ENCODE data around the gene DAAM2.

Gene DAAM2

GRCh38 chr6:39790772-39791171, 1.4 kb upstream of the DAAM2 start:
- no peak for DNase-seq

DNA sequence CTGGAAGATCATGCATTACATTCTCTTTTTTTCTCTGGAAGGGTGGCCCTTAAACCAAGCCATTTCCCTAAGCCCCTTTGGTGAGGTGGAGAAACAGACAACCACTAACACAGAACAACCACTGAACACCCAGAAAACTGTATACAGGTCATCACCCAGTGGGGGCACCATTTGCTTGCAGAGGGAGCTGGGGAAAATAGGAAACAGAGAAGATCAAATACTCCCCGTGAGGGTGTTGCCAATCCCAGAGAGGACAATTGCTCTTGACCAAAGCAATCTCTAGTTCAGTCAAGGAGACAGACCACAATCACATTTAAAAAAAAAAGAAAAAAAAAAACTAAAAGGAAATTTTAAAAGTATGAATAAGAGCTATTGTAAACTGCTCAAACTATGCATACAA, 865 bp upstream of the DAAM2 start:
- no peak for DNase-seq

DNA sequence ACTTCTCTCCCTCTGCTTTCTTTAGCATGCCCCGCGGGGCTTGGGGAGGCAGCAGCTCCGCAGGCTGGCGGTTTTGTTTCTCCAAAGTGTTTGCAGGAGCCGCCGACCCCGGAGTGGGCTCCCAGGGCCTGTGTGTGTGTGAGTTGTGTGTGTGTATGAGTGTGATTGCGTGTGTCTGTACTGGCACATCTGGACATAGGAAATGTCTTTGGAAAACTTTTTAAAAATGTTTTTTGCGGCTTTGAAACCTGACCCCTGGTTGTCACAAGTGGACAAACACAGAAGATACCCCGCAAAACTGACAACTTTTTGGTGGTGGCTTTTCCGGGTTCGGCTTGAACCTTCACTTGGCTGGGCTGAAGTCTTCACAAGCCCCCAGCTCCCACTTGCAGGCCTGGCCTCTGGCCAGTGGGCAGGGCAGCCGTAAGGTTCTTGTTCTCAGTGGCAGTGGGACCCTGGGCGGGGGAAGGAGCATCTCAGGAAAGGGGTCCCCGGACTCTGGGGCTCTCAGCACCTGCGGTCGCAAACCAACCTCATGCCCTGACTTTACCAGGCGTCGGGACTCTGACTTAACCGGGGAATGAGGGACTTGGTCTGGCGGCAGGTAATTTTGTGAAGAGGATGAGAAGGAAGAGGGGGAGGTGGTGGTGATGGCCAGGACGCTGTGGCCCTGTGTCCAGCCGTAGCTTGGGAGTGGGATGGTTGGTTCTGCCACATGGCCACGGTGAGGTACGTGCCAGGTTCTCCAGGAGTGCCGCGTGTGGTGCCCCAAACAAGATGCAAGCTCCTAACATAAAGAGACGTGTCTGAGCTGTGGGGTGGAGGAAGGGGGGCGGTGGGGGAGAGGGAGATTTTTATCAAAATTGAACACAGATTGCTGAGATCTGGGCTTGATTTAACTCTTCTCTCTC, 619 bp downstream of the DAAM2 start:
- DNase-seq = no peak

DNA sequence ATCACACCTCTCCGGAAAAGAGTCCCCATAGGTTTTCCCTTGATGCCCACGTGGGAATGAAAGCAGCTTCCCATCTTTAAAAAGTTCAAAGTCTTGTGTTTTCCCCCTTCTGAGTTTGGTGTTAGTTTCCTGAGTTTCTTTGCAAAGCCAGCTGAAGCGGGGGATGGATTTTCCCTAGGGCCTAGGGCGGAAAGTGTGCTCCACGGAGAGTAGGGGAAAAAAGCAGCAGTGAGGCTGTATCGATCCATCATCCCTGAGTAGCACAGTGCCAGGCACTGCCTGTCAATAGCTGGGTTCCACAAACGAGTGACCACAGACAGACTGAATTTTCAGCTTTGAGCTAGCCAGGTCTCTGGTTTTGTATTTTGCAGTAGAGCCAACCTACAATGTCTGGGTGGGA, 1.3 kb downstream of the DAAM2 start:
- DNase-seq = no peak

DNA sequence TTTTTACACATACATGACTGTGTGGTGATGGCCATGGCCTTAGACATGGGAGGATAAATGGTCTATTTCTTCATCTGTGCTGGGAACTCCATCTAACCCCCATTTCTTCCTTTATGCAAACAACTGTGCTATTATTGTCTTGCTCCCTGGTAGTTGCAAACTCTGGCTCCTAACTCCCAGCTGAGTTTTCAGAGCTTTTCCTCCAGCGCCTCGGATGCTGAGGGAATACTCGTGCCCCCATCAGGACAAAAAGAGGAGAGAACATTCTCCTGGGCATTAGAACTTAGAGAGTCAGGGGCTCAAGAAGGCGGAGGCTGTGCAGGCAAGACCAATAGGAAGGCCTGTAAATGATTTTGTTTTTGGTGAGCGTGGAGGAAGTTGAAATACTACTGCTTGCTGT, 2.1 kb downstream of the DAAM2 start:
- DNase-seq = no peak

DNA sequence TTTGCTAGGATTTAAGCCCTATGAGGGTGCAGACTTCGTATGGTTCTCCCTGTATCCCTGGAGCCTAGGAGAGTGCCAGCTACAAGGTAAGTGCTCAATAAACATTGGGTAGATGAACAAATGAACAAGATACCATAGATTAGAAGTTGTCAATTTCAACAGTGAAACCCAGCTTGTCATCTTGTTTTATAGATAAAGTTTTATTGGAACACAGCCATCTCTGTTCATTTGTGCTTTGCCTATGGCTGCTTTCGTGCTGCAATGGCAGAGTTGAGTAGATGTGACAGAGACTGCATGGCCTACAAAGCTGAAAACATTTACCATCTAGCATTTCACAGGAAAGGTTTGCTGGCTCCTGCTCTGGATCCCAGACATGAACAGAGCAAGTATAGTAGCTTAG, 5.6 kb downstream of the DAAM2 start:
- no peak for DNase-seq

GRCh38 chr6:39800034-39801032, 8.2 kb downstream of the DAAM2 start:
- no peak for DNase-seq

GRCh38 chr6:39801456-39802251, 9.5 kb downstream of the DAAM2 start:
- DNase-seq = no peak

DNA sequence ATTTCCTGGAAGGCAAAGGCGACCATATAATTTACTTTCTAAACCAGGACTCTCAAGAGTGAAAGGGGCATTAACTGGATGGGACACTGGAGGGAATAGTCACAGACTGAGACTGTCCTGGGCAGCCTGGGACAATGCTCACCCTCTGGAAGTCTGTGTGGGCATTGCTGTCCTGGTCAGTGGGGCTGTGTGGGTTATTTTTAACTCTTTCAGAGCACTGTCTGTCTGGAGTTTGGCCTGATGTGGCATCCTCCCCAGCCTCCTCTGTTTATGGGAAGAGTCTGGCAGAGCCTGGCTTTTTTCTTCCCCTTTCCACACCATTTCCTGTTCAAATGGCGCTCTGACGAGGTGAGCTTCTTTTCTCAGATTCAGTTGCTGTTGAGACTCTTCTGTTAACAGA, 11.7 kb downstream of the DAAM2 start:
- DNase-seq = no peak

DNA sequence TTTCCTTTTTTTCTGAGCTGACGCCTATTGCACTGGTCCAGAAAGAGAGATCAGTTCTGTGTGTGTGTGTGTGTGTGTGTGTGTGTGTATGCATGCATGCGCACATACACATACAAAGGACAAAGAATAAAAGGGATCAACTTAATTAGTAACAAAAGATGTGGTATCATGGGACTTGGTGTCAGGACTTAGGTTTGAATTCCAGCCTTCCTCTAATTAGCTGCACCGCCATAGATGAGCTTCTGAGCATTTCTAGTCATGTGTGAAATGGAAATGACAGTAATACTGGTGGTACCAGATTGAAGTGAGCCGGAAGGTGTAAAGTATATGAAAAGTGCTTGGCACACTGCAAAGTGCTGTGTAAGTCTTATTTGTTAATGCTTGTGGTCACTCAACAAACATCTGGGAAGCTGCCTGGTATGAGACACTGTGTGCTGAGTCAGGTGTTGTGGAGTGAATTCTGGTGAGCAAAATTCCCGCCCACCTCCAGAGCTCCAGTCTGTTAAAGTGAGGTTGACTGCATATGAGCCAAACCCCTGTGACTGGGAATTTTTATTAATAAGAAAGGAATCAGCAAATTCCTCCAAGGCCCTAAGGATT, 12.4 kb downstream of the DAAM2 start:
- DNase-seq = no peak

GRCh38 chr6:39806278-39806677, 14.1 kb downstream of the DAAM2 start:
- DNase-seq = no peak

DNA sequence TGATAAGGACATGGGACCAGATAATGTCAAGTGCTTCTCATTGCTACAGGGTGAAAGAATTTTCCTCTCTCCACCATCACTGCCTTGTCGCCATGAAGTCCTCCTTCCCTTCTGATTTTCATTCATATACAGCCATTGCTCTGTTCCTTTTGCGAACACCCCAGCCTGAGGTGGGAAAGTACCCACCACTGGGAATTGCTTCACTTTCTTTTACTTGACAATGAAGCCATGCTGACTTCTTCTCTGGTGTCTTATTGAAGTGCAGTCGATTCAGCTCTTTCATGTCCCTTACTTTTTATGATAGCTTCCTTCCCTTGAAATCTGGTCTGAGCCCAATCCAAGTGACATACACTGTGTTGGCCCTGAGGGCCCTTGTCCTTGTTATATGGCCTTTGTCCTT, 16.2 kb downstream of the DAAM2 start:
- DNase-seq = no peak

GRCh38 chr6:39808964-39809363, 16.8 kb downstream of the DAAM2 start:
- no peak for DNase-seq

DNA sequence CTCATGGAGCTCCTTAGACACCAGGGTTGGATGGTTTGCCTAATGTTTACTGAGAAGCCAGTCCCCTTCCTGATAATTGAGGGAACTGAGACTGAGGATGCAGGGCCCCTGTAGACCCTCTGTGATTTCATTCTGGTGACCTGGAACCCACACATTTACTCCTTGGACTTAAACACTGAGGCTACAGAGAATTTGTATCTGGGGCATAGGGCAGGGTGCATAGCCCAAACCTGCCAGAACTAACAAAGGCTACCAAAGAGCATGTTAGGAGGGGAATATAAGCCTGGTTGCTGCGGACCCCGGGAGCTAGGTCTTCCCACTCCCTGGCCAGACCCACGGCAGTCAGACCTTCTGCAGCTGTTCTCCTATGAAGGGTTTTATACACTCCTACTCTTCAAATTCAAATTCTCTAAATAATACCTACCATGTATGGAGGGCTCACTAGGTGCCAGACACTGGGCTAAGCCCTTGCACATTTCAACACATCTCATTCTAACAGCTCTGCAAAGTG, 19.7 kb downstream of the DAAM2 start:
- no peak for DNase-seq

- DNase-seq = no peak
Measured at GRCh38 chr6:39812496-39812852, 20.3 kb downstream of the DAAM2 start.

GRCh38 chr6:39812853-39813533, 20.8 kb downstream of the DAAM2 start:
- DNase-seq = no peak

DNA sequence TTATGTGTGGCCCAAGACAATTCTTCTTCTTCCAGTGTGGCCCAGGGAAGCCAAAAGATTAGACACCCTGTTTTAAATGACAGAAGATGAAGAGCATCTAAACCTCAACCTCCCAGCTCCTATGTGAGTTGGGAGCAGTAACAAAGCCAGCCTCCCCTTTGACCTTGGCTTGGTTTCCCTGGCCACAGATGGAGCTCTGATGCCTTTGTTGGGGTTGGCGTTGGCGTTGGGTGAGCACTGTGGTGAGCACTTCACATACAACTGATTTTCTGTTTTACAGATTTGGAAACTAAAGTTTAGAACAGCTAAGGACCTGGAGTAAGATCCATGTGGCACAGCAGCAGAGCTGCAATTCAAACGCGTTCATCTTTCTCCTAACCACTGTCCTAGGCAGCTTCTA, 22.1 kb downstream of the DAAM2 start:
- no peak for DNase-seq

- no peak for DNase-seq
Measured at GRCh38 chr6:39815356-39815755, 23.2 kb downstream of the DAAM2 start.

GRCh38 chr6:39816747-39817146, 24.6 kb downstream of the DAAM2 start:
- DNase-seq = no peak

- DNase-seq = no peak
Measured at GRCh38 chr6:39818695-39819094, 26.5 kb downstream of the DAAM2 start.

- DNase-seq = no peak
Measured at GRCh38 chr6:39819228-39819627, 27.1 kb downstream of the DAAM2 start.

GRCh38 chr6:39819676-39820075, 27.5 kb downstream of the DAAM2 start:
- DNase-seq = no peak

All from KG1 (cell line).